ENCODE measurements around the gene SLC4A2.

DNA sequence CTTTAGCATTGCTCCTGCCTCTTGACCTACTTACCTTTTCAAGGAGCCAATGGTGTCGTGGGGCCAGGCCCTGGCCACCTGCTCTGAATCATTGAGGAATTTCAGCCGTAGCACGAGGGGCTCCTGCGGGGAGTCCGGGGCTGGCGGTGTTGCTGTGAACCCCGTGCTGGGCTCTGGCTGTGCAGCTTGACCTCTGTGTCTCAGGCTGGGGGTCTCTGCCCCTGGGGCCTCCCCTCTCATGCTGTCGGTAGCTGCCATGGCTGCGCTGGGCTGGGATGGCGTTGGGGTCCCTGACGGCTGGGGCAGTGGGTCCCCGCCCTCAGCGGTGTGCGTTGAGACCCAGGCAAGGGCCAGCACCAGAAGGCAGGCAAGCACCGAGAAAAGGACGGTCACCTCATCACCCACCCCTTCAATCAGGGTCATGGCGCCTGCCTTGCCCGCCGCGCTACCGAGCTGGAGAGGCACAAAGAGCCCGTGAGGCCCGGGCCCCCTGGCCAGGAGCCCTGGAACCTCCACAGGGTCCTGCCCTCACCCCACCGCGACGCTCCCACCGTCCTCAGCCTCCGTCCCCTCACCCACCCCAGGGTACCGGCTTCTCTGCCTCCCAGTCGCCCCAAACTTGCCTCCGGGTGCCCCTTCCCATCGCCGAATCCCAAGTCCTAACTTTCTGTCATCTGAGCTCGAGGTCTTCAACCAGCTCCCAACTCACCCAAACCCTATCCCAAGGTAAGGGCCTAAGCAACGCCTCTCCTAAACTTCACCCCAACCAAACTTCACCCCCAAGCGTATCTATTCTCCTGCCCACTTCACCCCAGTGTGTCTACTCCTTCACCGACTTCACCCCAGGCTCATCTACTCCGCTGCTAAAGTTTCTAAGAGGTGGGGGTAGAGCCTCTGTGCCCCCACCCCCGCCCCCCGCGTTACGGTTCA is 23.0 kb downstream of the SLC4A2 start:
- no peak for TF ChIP-seq CTCF (IDR thresholded peaks at IDR 0.05)
- TF ChIP-seq POLR2A (IDR thresholded peaks at IDR 0.05) = no peak
